HG02970 (cell line): ENCODE data around the gene PI4KB.

Experiments
- ATAC-seq: cut with Tn5 transposase; IDR thresholded peaks from one replicate; pipeline ENCODE4 v1.9.1; 2021; ENCODE audit warnings: mild to moderate bottlenecking, moderate library complexity, moderate number of reproducible peaks; ENCODE audit not compliant: unreplicated experiment, low FRiP score

PI4KB gene

DNA sequence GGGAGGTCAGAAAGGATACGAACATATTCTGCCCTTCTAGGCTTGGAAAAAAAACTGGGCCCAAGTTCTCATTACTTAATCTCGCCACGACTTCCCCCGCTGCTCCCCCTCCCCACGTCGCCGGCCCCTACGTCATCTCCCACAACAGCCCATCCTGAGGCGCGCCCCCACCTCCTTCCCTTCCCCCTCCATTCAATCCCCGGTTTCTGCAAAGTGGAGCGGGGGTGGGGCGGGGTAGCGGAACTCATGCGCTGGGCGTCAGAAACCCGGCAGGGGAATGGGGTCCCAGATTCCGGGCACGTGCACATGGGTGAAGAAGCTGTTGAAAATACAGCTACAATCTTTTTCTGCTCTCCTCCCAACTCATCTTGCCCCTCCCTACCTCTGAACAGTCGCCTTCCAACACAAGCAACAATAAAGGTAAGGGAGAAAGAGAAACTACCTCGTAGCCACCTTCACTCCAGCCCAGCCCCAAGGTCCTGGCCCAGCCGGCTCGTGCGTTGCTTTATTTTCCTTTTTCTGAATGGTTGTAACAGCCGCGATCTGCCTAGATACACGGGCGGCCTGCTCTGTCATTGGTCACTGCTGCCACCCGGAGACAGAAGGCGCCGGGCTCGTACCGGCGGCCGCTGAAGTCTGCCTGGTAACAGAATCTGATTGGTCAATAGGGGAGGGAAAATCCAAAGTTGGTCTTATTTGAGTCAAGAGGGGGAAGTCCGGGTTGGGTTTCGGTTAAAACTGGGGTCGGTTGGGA, 19.7 kb upstream of the PI4KB start, which contains the start of gene RFX5:
TSS of gene RFX5 (minus strand) at position 484 of the 754 bp plus-strand sequence. CDS start 932 bp downstream, outside the sequence.
- peak; percentile 92 for ATAC-seq

- no peak for ATAC-seq
Measured at GRCh38 chr1:151346082-151346768, 19.0 kb upstream of the PI4KB start.

DNA sequence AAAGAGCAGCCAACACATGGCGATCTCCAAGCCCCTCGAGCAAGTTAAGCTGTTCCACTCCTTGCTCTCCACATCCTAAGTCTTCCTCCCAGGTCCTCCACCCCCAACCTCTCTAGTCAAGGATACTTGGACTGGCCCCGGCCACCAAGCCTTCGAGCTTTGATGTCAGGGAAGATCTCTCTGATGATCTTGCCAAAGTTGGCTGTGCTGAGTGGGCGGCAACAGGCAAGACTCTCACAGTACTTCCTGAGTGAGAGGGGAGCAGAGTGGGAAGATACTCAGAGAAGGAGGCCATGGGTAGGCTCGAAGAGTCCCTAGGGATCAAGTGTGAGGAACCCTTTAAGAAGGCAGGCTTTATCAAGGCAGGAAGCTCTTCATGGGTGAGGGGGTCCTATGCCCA, 17.1 kb upstream of the PI4KB start:
- ATAC-seq, result no peak

DNA sequence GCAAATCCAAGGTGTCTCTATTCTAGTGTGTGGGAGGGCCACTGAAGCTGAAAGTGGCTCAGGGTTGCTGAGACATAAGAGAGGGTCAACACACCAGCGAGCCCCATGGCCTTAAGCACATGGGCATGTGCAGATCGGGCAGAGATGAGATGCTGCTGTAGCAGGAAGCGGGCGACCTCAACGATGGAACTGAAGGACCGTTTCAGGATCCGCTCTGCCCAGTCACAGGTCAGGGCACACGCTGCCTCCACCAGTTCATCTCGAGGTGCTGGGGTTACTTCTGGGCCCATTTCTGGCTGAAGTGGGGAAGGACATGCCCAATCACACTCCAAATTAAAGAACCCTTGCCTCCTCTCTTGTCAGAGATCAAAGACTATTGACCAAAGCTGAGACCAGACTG, 16.4 kb upstream of the PI4KB start:
- ATAC-seq, result no peak

DNA sequence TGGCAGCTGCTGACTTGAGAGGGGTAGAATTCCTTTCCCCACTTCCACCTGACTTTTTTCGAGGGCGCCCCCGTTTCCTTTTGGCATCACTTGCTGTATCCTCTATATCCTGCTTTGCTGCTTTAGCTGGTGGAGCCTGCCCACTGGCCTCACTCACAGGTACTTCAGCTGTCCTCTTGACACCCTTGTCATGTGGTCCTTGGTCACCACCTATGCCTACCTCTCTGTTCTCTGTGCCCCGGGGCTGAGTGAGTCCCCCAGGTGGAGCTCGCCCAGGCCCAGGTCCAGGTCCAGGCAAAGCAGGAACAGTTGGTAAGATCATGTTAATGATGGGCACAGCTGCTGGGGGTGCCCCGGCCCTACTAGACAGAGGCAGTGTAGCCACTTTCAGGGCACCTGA, 15.4 kb upstream of the PI4KB start:
- no peak for ATAC-seq

GRCh38 chr1:151342021-151342420, 14.8 kb upstream of the PI4KB start:
- no peak for ATAC-seq

- ATAC-seq, result no peak
Measured at GRCh38 chr1:151340870-151341754, 13.9 kb upstream of the PI4KB start.

- no peak for ATAC-seq
Measured at GRCh38 chr1:151336556-151336955, 9.3 kb upstream of the PI4KB start.

DNA sequence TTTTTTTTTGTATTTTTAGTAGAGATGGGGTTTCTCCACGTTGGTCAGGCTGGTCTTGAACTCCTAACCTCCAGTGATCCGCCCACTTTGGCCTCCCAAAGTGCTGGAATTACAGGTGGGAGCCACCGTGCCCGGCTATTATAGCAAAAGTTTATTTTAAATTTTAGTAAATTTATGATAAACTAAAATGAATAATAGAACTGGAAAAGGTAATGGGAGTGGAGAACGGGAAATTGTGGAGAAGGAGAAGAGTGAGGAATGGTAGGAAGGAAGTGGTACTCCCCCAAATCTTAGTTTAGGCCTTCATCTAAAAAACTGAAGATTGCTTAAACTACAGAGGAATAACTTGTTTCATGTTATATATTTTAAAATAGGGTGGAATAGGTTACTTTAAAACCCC, 7.6 kb upstream of the PI4KB start:
- ATAC-seq, result no peak

GRCh38 chr1:151327903-151328674, 873 bp upstream of the PI4KB start:
- ATAC-seq, result no peak

GRCh38 chr1:151326619-151327222, 495 bp downstream of the PI4KB start:
- ATAC-seq, result no peak

- no peak for ATAC-seq
Measured at GRCh38 chr1:151325646-151326429, 1.4 kb downstream of the PI4KB start.

DNA sequence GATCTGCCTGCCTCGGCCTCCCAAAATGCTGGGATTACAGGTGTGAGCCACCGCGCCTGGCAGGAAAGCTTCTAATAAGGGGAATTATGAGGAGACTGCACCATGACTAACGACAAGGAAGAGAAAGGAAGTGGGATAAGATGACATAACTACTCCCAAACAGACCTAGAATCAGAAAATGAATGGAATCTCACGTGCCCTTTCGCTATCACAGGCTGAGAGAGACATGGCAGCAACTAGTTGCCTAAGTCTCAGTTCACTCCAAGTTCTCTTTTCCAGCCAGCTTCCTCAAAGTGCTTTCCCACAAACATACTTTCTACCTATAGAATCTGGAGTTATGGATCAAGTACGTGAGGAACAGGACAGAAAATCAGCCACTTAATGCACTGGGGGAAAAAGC, 2.0 kb downstream of the PI4KB start:
- ATAC-seq, result no peak

DNA sequence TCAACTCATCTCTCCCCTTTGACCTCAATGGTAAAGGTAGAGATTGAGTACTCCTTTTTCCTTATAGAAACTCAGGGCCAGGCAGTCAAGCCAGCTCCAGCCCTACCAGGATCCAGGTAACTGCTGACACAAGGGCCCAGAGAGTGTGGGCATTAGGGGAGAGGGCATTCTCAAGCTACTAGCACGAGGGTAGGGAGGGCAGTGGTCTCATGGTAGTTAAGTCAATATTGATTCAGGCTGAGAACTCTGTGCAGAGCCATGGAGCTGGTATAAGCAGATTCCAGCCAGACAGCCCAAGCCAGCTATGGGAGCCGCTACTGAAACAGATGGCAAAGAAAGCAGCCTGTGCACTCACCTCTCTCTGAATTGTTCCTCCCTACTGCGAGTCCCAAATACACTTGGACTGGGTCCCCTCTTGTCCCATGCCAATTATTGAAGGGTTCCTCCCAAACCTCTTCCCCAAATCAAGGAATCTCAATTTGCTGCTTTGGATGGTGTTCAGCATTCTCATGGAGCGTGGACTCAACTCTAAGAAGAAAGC, 2.8 kb downstream of the PI4KB start:
- ATAC-seq, result no peak

DNA sequence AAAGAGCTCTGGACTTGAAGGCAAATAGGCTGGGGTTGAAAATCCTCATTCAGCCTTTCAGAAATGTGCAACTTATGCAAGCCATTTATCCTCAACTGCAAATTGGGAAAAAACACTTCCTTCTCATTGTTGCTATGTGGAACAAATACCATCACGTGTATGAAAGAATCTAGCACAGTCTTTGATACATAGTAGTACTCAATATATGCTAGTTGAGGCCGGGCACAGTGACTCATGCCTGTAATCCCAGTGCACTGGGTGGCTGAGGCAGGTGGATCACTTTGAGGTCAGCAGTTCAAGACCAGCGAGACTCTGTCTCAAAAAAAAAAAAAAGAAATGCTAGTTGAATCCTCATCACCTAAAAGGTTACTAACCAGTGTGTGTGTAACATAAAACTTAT, 8.2 kb downstream of the PI4KB start:
- no peak for ATAC-seq

DNA sequence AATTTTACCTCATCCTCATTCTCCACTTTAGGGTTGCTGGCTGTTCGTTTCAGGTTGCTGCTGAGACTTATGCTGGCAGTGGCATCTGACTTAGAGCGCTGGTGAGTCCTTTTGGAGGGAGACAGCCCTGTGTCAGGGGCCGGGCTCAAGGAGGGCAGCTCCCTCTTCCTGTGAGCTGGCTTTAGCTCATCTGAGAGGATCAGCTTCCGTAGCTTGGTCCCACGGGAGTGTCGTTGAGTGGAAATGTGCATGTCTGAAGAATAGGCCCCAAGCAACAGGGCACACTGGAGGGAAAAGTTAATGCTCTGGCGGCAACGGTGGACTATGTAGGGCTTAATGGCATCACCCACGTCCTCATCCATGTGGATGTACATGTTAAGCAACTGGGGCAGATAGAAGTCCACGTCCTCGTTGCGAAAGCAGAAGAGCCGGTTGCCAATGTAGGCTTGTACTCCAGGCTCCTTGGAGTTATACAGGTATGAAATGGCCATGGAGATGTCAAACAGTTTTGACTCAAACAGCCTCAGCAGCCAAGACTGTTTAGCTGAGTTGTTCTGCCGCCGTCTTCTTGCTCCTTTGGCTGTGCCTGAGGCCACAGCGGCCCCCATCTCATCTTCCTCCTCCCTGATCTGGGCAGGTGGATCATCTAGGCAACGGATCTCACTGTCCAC, 11.5 kb downstream of the PI4KB start:
- ATAC-seq, result no peak

GRCh38 chr1:151314137-151314875, 12.9 kb downstream of the PI4KB start:
- no peak for ATAC-seq

GRCh38 chr1:151313501-151313900, 13.7 kb downstream of the PI4KB start:
- ATAC-seq, result no peak
